ENCODE data around the gene PDXK. TPM values are rescaled to one million over a fixed set of nuclear protein-coding genes. Genes with fewer than 3 reads are reported as not detected.
A peak's percentile ranks its signal among the peaks of the same experiment; 100 is the strongest.
"Not testable (repeated sequence)": the region's sequence is repeated elsewhere in the genome, so short reads cannot be mapped to it uniquely, and the experiment has no call there.

The PDXK gene
- total RNA-seq (2014; rRNA removed; shearing (Covaris generic)), result 60.2 and 104 TPM in 2 replicates

- DNase-seq (ENCODE audit: low read depth), result peak; percentile 92
Measured at GRCh38 chr21:43718872-43719747, at the start of gene PDXK. TSS of gene PDXK (plus strand) at chr21:43719129. CDS start at chr21:43719295, 166 bp downstream.

- no peak for DNase-seq (ENCODE audit: low read depth)
Measured at GRCh38 chr21:43669828-43670605, 48.9 kb upstream of the PDXK start.

- no peak for DNase-seq (ENCODE audit: low read depth)
Measured at GRCh38 chr21:43675871-43676270, 43.1 kb upstream of the PDXK start.

GRCh38 chr21:43676391-43676790, 42.5 kb upstream of the PDXK start:
- no peak for DNase-seq (ENCODE audit: low read depth)

- no peak for DNase-seq (ENCODE audit: low read depth)
Measured at GRCh38 chr21:43679951-43680350, 39.0 kb upstream of the PDXK start.

- not testable (repeated sequence) for DNase-seq (ENCODE audit: low read depth)
Measured at GRCh38 chr21:43680421-43680820, 38.5 kb upstream of the PDXK start.

- no peak for DNase-seq (ENCODE audit: low read depth)
Measured at GRCh38 chr21:43681650-43682049, 37.3 kb upstream of the PDXK start.

GRCh38 chr21:43684424-43684823, 34.5 kb upstream of the PDXK start:
- DNase-seq (ENCODE audit: low read depth), result no peak

GRCh38 chr21:43686811-43687565, 31.9 kb upstream of the PDXK start:
- no peak for DNase-seq (ENCODE audit: low read depth)

GRCh38 chr21:43687566-43688399, 31.1 kb upstream of the PDXK start:
- no peak for DNase-seq (ENCODE audit: low read depth)

- no peak for DNase-seq (ENCODE audit: low read depth)
Measured at GRCh38 chr21:43688906-43689305, 30.0 kb upstream of the PDXK start.

- no peak for DNase-seq (ENCODE audit: low read depth)
Measured at GRCh38 chr21:43689556-43690337, 29.2 kb upstream of the PDXK start.

- DNase-seq (ENCODE audit: low read depth), result no peak
Measured at GRCh38 chr21:43690346-43690745, 28.6 kb upstream of the PDXK start.

- DNase-seq (ENCODE audit: low read depth), result no peak
Measured at GRCh38 chr21:43691086-43691795, 27.7 kb upstream of the PDXK start.

- no peak for DNase-seq (ENCODE audit: low read depth)
Measured at GRCh38 chr21:43691801-43692200, 27.1 kb upstream of the PDXK start.

GRCh38 chr21:43692949-43693348, 26.0 kb upstream of the PDXK start:
- no peak for DNase-seq (ENCODE audit: low read depth)

- no peak for DNase-seq (ENCODE audit: low read depth)
Measured at GRCh38 chr21:43693981-43694380, 24.9 kb upstream of the PDXK start.

- no peak for DNase-seq (ENCODE audit: low read depth)
Measured at GRCh38 chr21:43694437-43695079, 24.4 kb upstream of the PDXK start.

GRCh38 chr21:43696214-43696613, 22.7 kb upstream of the PDXK start:
- DNase-seq (ENCODE audit: low read depth), result no peak

Measured in Daoy (cell line).